Neural progenitor cell (in vitro differentiated cells): Measurements from ENCODE around the gene COMMD1. TPM values are rescaled to one million over a fixed set of nuclear protein-coding genes. Genes with fewer than 3 reads are reported as not detected.
"Not testable (repeated sequence)": the region's sequence is repeated elsewhere in the genome, so short reads cannot be mapped to it uniquely, and the experiment has no call there.

Experiments used
- DNase-seq: peaks from one replicate; pipeline ENCODE4 v3.0.0-alpha.2; 2016; ENCODE audit warnings: low spot score
- H2AFZ ChIP-seq: fragments of 200-600 bp; sonication (generic); replicated peaks from 2 replicates; pipeline ENCODE4 v1.6.1; 2016; ENCODE audit warnings: antibody characterized with exemption
- H3F3A ChIP-seq: fragments of 200-600 bp; sonication (generic); 2 replicates; pipeline ENCODE4 v1.6.1; 2016; ENCODE audit warnings: antibody characterized with exemption, low read depth
- H3K27ac ChIP-seq: fragments of 200-600 bp; sonication (generic); 2 replicates; pipeline ENCODE4 v1.5.1; 2016; ENCODE audit warnings: mild to moderate bottlenecking
- H3K27me3 ChIP-seq: fragments of 200-600 bp; sonication (generic); 2 replicates; pipeline ENCODE4 v1.6.1; 2016; ENCODE audit warnings: mild to moderate bottlenecking, moderate library complexity
- H3K36me3 ChIP-seq: fragments of 200-600 bp; sonication (generic); 2 replicates; pipeline ENCODE4 v1.5.1; 2016
- H3K4me1 ChIP-seq: fragments of 200-600 bp; sonication (generic); 2 replicates; pipeline ENCODE4 v1.6.1; 2016; ENCODE audit warnings: mixed run types
- H3K4me2 ChIP-seq: fragments of 200-600 bp; sonication (generic); 2 replicates; pipeline ENCODE4 v1.6.1; 2016
- H3K4me3 ChIP-seq: fragments of 200-600 bp; sonication (generic); 2 replicates; pipeline ENCODE4 v1.5.1; 2016
- H3K79me2 ChIP-seq: fragments of 200-600 bp; sonication (generic); 2 replicates; pipeline ENCODE4 v1.6.1; 2016; ENCODE audit warnings: low read depth
- H3K9ac ChIP-seq: fragments of 200-600 bp; sonication (generic); 2 replicates; pipeline ENCODE4 v1.6.1; 2016
- H3K9me3 ChIP-seq: fragments of 200-600 bp; sonication (generic); 2 replicates; pipeline ENCODE4 v1.5.1; 2016; ENCODE audit warnings: low read depth
- H4K20me1 ChIP-seq: fragments of 200-600 bp; sonication (generic); 2 replicates; pipeline ENCODE4 v1.6.1; 2016; ENCODE audit warnings: low read depth
- H3K27ac Mint-ChIP-seq: 3 replicates; pipeline ENCODE4 v1.8.0; 2021; ENCODE audit warnings: mixed read lengths
- H3K27me3 Mint-ChIP-seq: 2 replicates; pipeline ENCODE4 v1.8.0; 2022; ENCODE audit warnings: low read depth, mild to moderate bottlenecking, inconsistent platforms, moderate library complexity, mixed read lengths; ENCODE audit not compliant: insufficient read depth
- H3K36me3 Mint-ChIP-seq: 3 replicates; pipeline ENCODE4 v1.8.0; 2021; ENCODE audit warnings: mixed read lengths
- H3K4me1 Mint-ChIP-seq: 3 replicates; pipeline ENCODE4 v1.8.0; 2021; ENCODE audit warnings: mixed read lengths
- H3K4me3 Mint-ChIP-seq: 3 replicates; pipeline ENCODE4 v1.8.0; 2021; ENCODE audit warnings: mild to moderate bottlenecking, moderate library complexity, mixed read lengths
- H3K9me3 Mint-ChIP-seq: 3 replicates; pipeline ENCODE4 v1.8.0; 2020; ENCODE audit warnings: mixed read lengths
- EZH2 ChIP-seq: fragments of 200-600 bp; sonication (generic); IDR thresholded peaks from 2 replicates; pipeline ENCODE4 v1.6.1; 2017; ENCODE audit warnings: antibody characterized with exemption, mild to moderate bottlenecking, moderate library complexity
- EZH2phosphoT487 ChIP-seq: fragments of 200-600 bp; sonication (generic); IDR thresholded peaks from 2 replicates; pipeline ENCODE4 v1.6.1; 2017; ENCODE audit warnings: antibody characterized with exemption
- total RNA-seq: library from RNA; depleted of rRNA; stranded (reverse); fragments of >200 nt; gene quantifications from 2 replicates; pipeline ENCODE4 v1.2.3, GENCODE V29; 2015; ENCODE audit warnings: low replicate concordance
- TF ChIP-seq, protein P1 (sequence below): fragments of 200-600 bp; sonication (generic); IDR thresholded peaks from 2 replicates; pipeline ENCODE4 v1.5.1; 2017; ENCODE audit warnings: antibody characterized with exemption, mild to moderate bottlenecking

COMMD1 gene
- total RNA-seq, 1 donor from 2014 or later = 26.7 TPM

DNA sequence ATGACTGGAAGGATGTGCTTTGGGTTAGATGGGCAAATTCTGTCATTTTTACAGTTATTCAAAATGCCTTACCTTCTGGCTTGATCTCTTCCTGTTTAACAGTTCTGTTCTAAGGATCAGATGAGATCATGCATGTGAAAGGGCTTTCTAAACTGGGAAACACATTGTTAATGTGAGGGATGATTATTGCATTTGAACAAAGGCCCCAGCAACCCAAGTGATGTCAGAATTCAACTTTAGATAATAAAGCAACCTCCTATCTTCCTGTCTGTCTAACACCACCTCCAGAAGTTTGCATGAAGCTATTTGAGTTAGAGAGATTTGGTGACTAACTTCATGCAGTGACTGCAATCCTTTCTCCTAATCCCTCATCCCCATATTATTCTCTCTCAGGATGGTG lies 212.7 kb downstream of the COMMD1 start:
- peaks cover 3% of the 10 kb centered on the region for H3K4me1 ChIP-seq
- no peaks in the 10 kb centered on the region for H3F3A ChIP-seq
- Mint-ChIP-seq H3K36me3 (no peaks in the 10 kb centered on the region), H3K4me1 (peaks cover 16% of the 10 kb centered on the region), H3K27ac (no peak overlapping the region), H3K27me3 (peaks cover 2% of the 10 kb centered on the region), H3K9me3 (no peaks in the 10 kb centered on the region), H3K4me3 (no peak overlapping the region)
- H3K36me3 ChIP-seq = no peaks in the 10 kb centered on the region
- no peak for DNase-seq
- no peaks in the 10 kb centered on the region for H3K27me3 ChIP-seq
- H3K4me3 ChIP-seq = no peak overlapping the region
- no peaks in the 10 kb centered on the region for H3K9me3 ChIP-seq
- no peaks in the 10 kb centered on the region for H3K79me2 ChIP-seq
- no peak overlapping the region for H3K4me2 ChIP-seq
- no peak overlapping the region for H2AFZ ChIP-seq
- TF ChIP-seq, protein P1, sequence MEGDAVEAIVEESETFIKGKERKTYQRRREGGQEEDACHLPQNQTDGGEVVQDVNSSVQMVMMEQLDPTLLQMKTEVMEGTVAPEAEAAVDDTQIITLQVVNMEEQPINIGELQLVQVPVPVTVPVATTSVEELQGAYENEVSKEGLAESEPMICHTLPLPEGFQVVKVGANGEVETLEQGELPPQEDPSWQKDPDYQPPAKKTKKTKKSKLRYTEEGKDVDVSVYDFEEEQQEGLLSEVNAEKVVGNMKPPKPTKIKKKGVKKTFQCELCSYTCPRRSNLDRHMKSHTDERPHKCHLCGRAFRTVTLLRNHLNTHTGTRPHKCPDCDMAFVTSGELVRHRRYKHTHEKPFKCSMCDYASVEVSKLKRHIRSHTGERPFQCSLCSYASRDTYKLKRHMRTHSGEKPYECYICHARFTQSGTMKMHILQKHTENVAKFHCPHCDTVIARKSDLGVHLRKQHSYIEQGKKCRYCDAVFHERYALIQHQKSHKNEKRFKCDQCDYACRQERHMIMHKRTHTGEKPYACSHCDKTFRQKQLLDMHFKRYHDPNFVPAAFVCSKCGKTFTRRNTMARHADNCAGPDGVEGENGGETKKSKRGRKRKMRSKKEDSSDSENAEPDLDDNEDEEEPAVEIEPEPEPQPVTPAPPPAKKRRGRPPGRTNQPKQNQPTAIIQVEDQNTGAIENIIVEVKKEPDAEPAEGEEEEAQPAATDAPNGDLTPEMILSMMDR = no peak
- TF ChIP-seq EZH2phosphoT487 (no peak), EZH2 (no peak)
- H4K20me1 ChIP-seq = no peaks in the 10 kb centered on the region
- H3K9ac ChIP-seq = no peak overlapping the region
- no peak overlapping the region for H3K27ac ChIP-seq

DNA sequence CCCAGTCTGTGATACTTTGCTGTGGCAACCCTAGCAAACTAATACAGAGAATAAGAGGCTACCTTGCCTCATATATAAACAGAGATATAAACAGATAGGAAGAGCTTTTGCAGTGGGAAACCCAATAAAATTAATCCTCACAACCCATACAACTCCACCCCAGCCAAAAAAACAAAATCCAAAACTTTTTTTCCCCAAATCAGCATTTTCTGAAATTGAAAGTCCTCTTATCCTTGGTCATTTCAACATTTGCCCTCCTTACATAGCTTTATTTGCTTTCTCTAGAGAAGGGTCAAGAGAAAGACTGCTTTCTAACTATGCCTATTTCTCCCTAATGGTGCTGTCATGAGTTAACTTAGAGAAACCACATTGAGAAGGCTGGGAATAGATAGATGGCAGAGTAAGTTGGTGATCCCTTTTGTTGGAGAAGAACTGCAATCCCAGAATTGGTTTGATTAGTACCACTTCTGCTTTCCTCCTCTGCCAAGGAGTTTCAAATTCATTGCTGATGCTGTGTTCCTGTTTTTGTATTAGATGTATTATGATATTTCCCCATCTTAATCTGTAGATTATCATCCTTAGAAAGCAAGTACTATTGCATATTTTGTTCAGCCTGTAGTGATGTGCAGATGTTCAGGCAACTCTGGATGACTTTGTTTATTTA lies 214.0 kb downstream of the COMMD1 start:
- Mint-ChIP-seq H3K4me1 (peaks cover 15% of the 10 kb centered on the region), H3K27me3 (peaks cover 2% of the 10 kb centered on the region), H3K27ac (no peak overlapping the region), H3K4me3 (no peak overlapping the region), H3K36me3 (no peaks in the 10 kb centered on the region), H3K9me3 (no peaks in the 10 kb centered on the region)
- DNase-seq = no peak
- no peaks in the 10 kb centered on the region for H3K27me3 ChIP-seq
- no peaks in the 10 kb centered on the region for H3K9me3 ChIP-seq
- H3K79me2 ChIP-seq = no peaks in the 10 kb centered on the region
- H3K4me1 ChIP-seq = peaks cover 3% of the 10 kb centered on the region
- no peak overlapping the region for H3K4me2 ChIP-seq
- H3K27ac ChIP-seq = no peak overlapping the region
- no peaks in the 10 kb centered on the region for H3F3A ChIP-seq
- H2AFZ ChIP-seq = no peak overlapping the region
- H3K36me3 ChIP-seq = no peaks in the 10 kb centered on the region
- H3K9ac ChIP-seq = no peak overlapping the region
- no peaks in the 10 kb centered on the region for H4K20me1 ChIP-seq
- TF ChIP-seq, protein P1 = no peak
- no peak for TF ChIP-seq EZH2
- no peak for TF ChIP-seq EZH2phosphoT487
- no peak overlapping the region for H3K4me3 ChIP-seq

DNA sequence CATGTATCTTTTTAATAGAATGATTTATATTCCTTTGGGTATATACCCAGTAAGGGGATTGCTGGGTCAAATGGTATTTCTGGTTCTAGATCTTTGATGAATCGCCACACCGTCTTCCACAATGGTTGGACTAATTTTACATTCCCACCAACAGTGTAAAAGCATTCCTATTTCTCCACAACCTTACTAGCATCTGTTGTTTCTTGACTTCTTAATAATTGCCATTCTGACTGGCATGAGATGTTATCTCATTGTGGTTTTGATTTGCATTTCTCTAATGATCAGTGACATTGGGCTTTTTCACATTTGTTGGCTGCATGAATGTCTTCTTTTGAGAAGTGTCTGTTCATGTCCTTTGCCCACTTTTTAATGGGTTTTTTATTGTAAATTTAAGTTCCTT lies 220.8 kb downstream of the COMMD1 start:
- not testable (repeated sequence) for H2AFZ ChIP-seq, H3K4me1 Mint-ChIP-seq, H3K27me3 ChIP-seq, H3K4me1 ChIP-seq, H3K27ac ChIP-seq, DNase-seq, H3K79me2 ChIP-seq, H3K4me3 ChIP-seq, H3K9me3 ChIP-seq, H3K36me3 ChIP-seq, H3K27me3 Mint-ChIP-seq, H4K20me1 ChIP-seq, H3K9me3 Mint-ChIP-seq, H3K9ac ChIP-seq, H3K36me3 Mint-ChIP-seq, H3K4me2 ChIP-seq, H3F3A ChIP-seq, H3K27ac Mint-ChIP-seq, H3K4me3 Mint-ChIP-seq

DNA sequence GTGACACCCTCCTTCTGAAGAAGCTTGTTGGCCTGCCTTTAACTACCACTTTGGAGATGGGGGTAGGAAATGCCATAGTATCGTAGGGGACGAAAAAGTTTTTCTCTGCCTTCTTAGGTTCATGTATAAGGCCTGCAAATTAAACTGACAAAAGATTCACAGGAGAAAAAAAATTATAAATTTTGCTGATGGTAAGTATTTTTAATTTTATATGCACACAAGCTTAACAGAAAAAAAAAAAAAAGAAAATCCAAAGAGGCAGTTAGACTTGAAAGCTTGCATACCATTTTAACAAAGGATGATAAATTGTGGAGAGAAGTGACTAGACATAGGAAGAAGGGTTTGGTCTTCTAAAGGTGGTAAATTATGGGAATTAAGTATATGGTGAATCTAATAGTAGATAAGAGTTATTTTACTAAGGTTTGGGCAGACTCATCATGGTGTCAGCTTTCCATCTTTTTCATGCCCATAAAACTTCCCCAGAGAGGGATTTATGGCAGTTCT lies 227.9 kb downstream of the COMMD1 start:
- no peak overlapping the region for H3K4me2 ChIP-seq
- H4K20me1 ChIP-seq = no peaks in the 10 kb centered on the region
- no peak for DNase-seq
- peaks cover 2% of the 10 kb centered on the region for H3K9me3 Mint-ChIP-seq
- no peak overlapping the region for H3K4me3 Mint-ChIP-seq
- no peak overlapping the region for H2AFZ ChIP-seq
- no peak overlapping the region for H3K9ac ChIP-seq
- H3K4me1 Mint-ChIP-seq = peaks cover 4% of the 10 kb centered on the region
- H3F3A ChIP-seq = no peaks in the 10 kb centered on the region
- H3K36me3 ChIP-seq = no peaks in the 10 kb centered on the region
- H3K27me3 Mint-ChIP-seq = peaks cover 2% of the 10 kb centered on the region
- H3K9me3 ChIP-seq = no peaks in the 10 kb centered on the region
- H3K4me3 ChIP-seq = no peak overlapping the region
- H3K27ac Mint-ChIP-seq = no peak overlapping the region
- H3K27me3 ChIP-seq = no peaks in the 10 kb centered on the region
- no peak overlapping the region for H3K27ac ChIP-seq
- peaks cover 1% of the 10 kb centered on the region for H3K36me3 Mint-ChIP-seq
- H3K79me2 ChIP-seq = no peaks in the 10 kb centered on the region
- TF ChIP-seq EZH2 = no peak
- TF ChIP-seq EZH2phosphoT487 = no peak
- TF ChIP-seq, protein P1 = no peak
- H3K4me1 ChIP-seq = peaks cover 7% of the 10 kb centered on the region
